GM12878 (cell line): ENCODE data around the gene CDC7. TPM values are rescaled to one million over a fixed set of nuclear protein-coding genes. Genes with fewer than 3 reads are reported as not detected.

Source experiments
- ATAC-seq: fragments of 200-7000 bp; cut with Tn5 transposase; 3 replicates; pipeline ENCODE4 v1.9.1; 2020; ENCODE audit warnings: mild to moderate bottlenecking, moderate library complexity
- BruUV-seq: library from RNA; stranded (reverse); fragments of 400-500 nt; replicated peaks from 2 replicates; lab custom pipeline; 2021; lab: Mats Ljungman, UMichigan
- CTCF ChIA-PET: fragments of 300-600 bp; sonication (Branson Sonifier 250); formaldehyde crosslinking; extraction: SDS; loops from one replicate; lab custom pipeline; 2021; ENCODE audit warnings: inconsistent platforms; lab: Yijun Ruan, JAX
- POLR2A ChIA-PET: fragments of 350-600 bp; formaldehyde crosslinking; extraction: SDS; loops from one replicate; lab custom pipeline; 2021; ENCODE audit warnings: inconsistent platforms; lab: Charles Lee
- RAD21 ChIA-PET: fragments of 300-600 bp; sonication (Branson Sonifier 250); formaldehyde crosslinking; loops from one replicate; lab custom pipeline; 2023; ENCODE audit warnings: antibody characterized with exemption; ENCODE audit not compliant: unreplicated experiment; lab: Charles Lee
- SMC1A ChIA-PET: fragments of 300-600 bp; sonication (Branson Sonifier 250); formaldehyde crosslinking; loops from one replicate; lab custom pipeline; 2023; ENCODE audit not compliant: unreplicated experiment, uncharacterized antibody; lab: Charles Lee
- DNase-seq: peaks from one replicate; pipeline ENCODE4 v3.0.0-alpha.2; 2011; ENCODE audit warnings: low read depth, low spot score
- FAIRE-seq: peaks from 3 replicates; lab custom pipeline; 2011; peaks lifted over from hg19 to GRCh38; lab: Jason Lieb, UNC
- H2AFZ ChIP-seq: 2 replicates; pipeline ENCODE4 v1.6.0; 2011; ENCODE audit warnings: low read depth, low read length, control low read depth; ENCODE audit not compliant: control insufficient read depth
- H3K27ac ChIP-seq: 2 replicates; pipeline ENCODE4 v1.5.1; 2011; ENCODE audit warnings: control low read depth; ENCODE audit not compliant: control insufficient read depth, insufficient read depth
- H3K27me3 ChIP-seq, 2 experiments: replicated peaks in 1 of 2; 2 replicates each; pipeline versions ENCODE4 v1.6.0 to v1.6.1; 2011; ENCODE audit warnings: low read length in 1 of 2; ENCODE audit not compliant: control insufficient read depth in 2 of 2, insufficient read depth in 2 of 2
- H3K36me3 ChIP-seq, 2 experiments: 2 replicates each; pipeline ENCODE4 v1.5.1; 2011; ENCODE audit warnings: low read length in 1 of 2; ENCODE audit not compliant: control insufficient read depth in 2 of 2, insufficient read depth in 2 of 2
- H3K4me1 ChIP-seq: 2 replicates; pipeline ENCODE4 v1.6.1; 2011; ENCODE audit warnings: mild to moderate bottlenecking, low read length, moderate library complexity, mixed read lengths; ENCODE audit not compliant: control insufficient read depth, insufficient read depth
- H3K4me2 ChIP-seq: 2 replicates; pipeline ENCODE4 v1.6.0; 2011; ENCODE audit warnings: control low read depth; ENCODE audit not compliant: control insufficient read depth, insufficient read depth
- H3K4me3 ChIP-seq: fragments of 200-600 bp; sonication (generic); 2 replicates; pipeline ENCODE4 v1.5.1; 2016
- H3K79me2 ChIP-seq: 2 replicates; pipeline ENCODE4 v1.6.0; 2011; ENCODE audit warnings: low read length; ENCODE audit not compliant: control insufficient read depth, insufficient read depth
- H3K9ac ChIP-seq: 2 replicates; pipeline ENCODE4 v1.8.0; 2011; ENCODE audit warnings: low read length, control low read depth, mixed read lengths; ENCODE audit not compliant: control insufficient read depth, insufficient read depth
- H3K9me3 ChIP-seq: replicated peaks from 3 replicates; pipeline ENCODE4 v1.5.1; 2011; ENCODE audit warnings: mild to moderate bottlenecking, low read length; ENCODE audit not compliant: control insufficient read depth, insufficient read depth
- H4K20me1 ChIP-seq: 2 replicates; pipeline ENCODE4 v1.6.0; 2011; ENCODE audit not compliant: control insufficient read depth, insufficient read depth
- CBX3 ChIP-seq: fragments of 200-600 bp; sonication (generic); IDR thresholded peaks from 2 replicates; pipeline ENCODE4 v1.6.1; 2016; ENCODE audit warnings: low read depth, borderline replicate concordance
- E2F4 ChIP-seq: IDR thresholded peaks from 2 replicates; pipeline ENCODE4 v1.6.1; 2012; ENCODE audit warnings: low read depth, low read length, improper control_type of control experiment
- FOXM1 ChIP-seq: IDR thresholded peaks from 2 replicates; pipeline ENCODE4 v1.6.1; 2012; ENCODE audit warnings: low read depth, mild to moderate bottlenecking, inconsistent platforms, low read length, moderate library complexity
- MAX ChIP-seq: IDR thresholded peaks from 2 replicates; pipeline ENCODE4 v1.6.1; 2012; ENCODE audit warnings: low read depth, low read length, improper control_type of control experiment
- MYB ChIP-seq: fragments of 150-350 bp; IDR thresholded peaks from 2 replicates; pipeline ENCODE4 v1.6.1; 2014; ENCODE audit warnings: mild to moderate bottlenecking, low read depth, low read length, borderline replicate concordance
- NFYA ChIP-seq: IDR thresholded peaks from 2 replicates; pipeline ENCODE4 v1.6.1; 2011; ENCODE audit warnings: low read depth, mild to moderate bottlenecking, low read length, improper control_type of control experiment, borderline replicate concordance
- PAX5 ChIP-seq: IDR thresholded peaks from 2 replicates; pipeline ENCODE4 v1.6.1; 2011; ENCODE audit warnings: low read depth, low read length, borderline replicate concordance
- SKIL ChIP-seq: fragments of 450-650 bp; IDR thresholded peaks from 2 replicates; pipeline ENCODE4 v1.6.1; 2017; ENCODE audit warnings: mild to moderate bottlenecking, low read depth, inconsistent platforms; ENCODE audit not compliant: poor library complexity, severe bottlenecking
- SP1 ChIP-seq: IDR thresholded peaks from one replicate; pipeline ENCODE4 v1.6.1; 2011; ENCODE audit warnings: low read depth, low read length
- USF2 ChIP-seq: IDR thresholded peaks from 2 replicates; pipeline ENCODE4 v1.6.1; 2011; ENCODE audit warnings: low read depth, low read length, improper control_type of control experiment, borderline replicate concordance
- ZNF687 ChIP-seq: fragments of 450-650 bp; IDR thresholded peaks from 2 replicates; pipeline ENCODE4 v1.6.1; 2017; ENCODE audit warnings: mild to moderate bottlenecking, moderate library complexity
- WGBS: methylation state at CpG from one replicate; pipeline ENCODE4 v1.1.6; 2016; ENCODE audit warnings: low lambda C conversion rate; ENCODE audit not compliant: insufficient replicate concordance, insufficient coverage; ENCODE audit errors: missing lambda C conversion rate; 5-methylcytosine and 5-hydroxymethylcytosine counted together
- in situ Hi-C: fragments of 300-500 bp; cut with MboI; formaldehyde crosslinking; loops from 9 replicates; pipeline ENCODE4 v1.14.3; 2018; ENCODE audit warnings: mixed read lengths
- intact Hi-C: fragments of 100-400 bp; cut with micrococcal nuclease; formaldehyde crosslinking; loops from one replicate; pipeline ENCODE4 v1.14.2; 2022; ENCODE audit not compliant: unreplicated experiment
- polyA plus RNA-seq, 11 experiments: library from polyadenylated mRNA; depleted of rRNA in 4 of 11; unstranded in 6 of 11; stranded (reverse) in 5 of 11; fragments of >200 nt; fragmentation: Nextera tagmentation in 4 of 11; fragmentation: Illumina TruSeq in 1 of 11; extraction: Ambion mirVana in 4 of 11; extraction: Trizol in 1 of 11; gene quantifications; 1 replicate in 1 of 11; 2 replicates in 10 of 11; pipeline versions ENCODE4 v1.2.1 to v1.2.3, GENCODE V29; 2011 to 2016; ENCODE audit warnings: inconsistent platforms in 2 of 11, missing spikeins in 2 of 11, low read depth in 1 of 11
- total RNA-seq, 4 experiments: library from RNA; depleted of rRNA in 3 of 4; stranded (reverse); fragments of >200 nt in 3 of 4; fragmentation: Illumina TruSeq in 1 of 4; extraction: Trizol in 1 of 4; gene quantifications; 2 replicates each; pipeline versions ENCODE4 v1.2.1 to v1.2.3, GENCODE V29; 2013 to 2021

CDC7 gene
- total and polyA plus RNA-seq, 10 of the 15 experiments (the other 5 are each of a cell fraction or from before 2014, with no cell fraction given) = 14.9 to 37.8 (median 26.0) TPM

GRCh38 chr1:91537987-91538304, 37.3 kb downstream of the CDC7 start:
- no peak overlapping the region for H3K4me2 ChIP-seq
- DNase-seq (no peak), FAIRE-seq (no peak), ATAC-seq (no peak)
- in situ Hi-C loops (no loop called here), intact Hi-C loops (no loop called here)
- no TSS peak for BruUV-seq
- H3K27ac ChIP-seq = no peak overlapping the region
- TF ChIP-seq CBX3 (no peak), SP1 (no peak), FOXM1 (no peak), MAX (no peak), NFYA (no peak), SKIL (no peak), USF2 (no peak), ZNF687 (no peak), PAX5 (no peak), E2F4 (no peak), MYB (no peak)
- no peak overlapping the region for H3K4me3 ChIP-seq
- no peaks in the 10 kb centered on the region for H4K20me1 ChIP-seq
- no peak overlapping the region for H2AFZ ChIP-seq
- H3K36me3 ChIP-seq = no peaks in the 10 kb centered on the region
- ChIA-PET CTCF (interaction anchor here (1.2 to 2.1 kb wide), 3 partner anchors 14 to 25 kb away, joined by 3 to 7 read pairs (median 4); no protein-coding TSS in a partner anchor), POLR2A (no interaction called here), RAD21 (no interaction called here), SMC1A (no interaction called here)
- H3K9me3 ChIP-seq = no peaks in the 10 kb centered on the region
- no peaks in the 10 kb centered on the region for H3K79me2 ChIP-seq
- WGBS = 100% methylated on average over 2 of the region's 2 CpGs
- H3K27me3 ChIP-seq = no peaks in the 10 kb centered on the region
- H3K4me1 ChIP-seq = no peaks in the 10 kb centered on the region
- H3K9ac ChIP-seq = no peak overlapping the region
